GM19025 (cell line): ENCODE measurements around the gene CHAMP1.

Experiments
- ATAC-seq: cut with Tn5 transposase; IDR thresholded peaks from one replicate; pipeline ENCODE4 v1.9.1; 2021; ENCODE audit warnings: mild to moderate bottlenecking, low read depth, moderate library complexity; ENCODE audit not compliant: unreplicated experiment

Gene CHAMP1, protein sequence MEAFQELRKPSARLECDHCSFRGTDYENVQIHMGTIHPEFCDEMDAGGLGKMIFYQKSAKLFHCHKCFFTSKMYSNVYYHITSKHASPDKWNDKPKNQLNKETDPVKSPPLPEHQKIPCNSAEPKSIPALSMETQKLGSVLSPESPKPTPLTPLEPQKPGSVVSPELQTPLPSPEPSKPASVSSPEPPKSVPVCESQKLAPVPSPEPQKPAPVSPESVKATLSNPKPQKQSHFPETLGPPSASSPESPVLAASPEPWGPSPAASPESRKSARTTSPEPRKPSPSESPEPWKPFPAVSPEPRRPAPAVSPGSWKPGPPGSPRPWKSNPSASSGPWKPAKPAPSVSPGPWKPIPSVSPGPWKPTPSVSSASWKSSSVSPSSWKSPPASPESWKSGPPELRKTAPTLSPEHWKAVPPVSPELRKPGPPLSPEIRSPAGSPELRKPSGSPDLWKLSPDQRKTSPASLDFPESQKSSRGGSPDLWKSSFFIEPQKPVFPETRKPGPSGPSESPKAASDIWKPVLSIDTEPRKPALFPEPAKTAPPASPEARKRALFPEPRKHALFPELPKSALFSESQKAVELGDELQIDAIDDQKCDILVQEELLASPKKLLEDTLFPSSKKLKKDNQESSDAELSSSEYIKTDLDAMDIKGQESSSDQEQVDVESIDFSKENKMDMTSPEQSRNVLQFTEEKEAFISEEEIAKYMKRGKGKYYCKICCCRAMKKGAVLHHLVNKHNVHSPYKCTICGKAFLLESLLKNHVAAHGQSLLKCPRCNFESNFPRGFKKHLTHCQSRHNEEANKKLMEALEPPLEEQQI

DNA sequence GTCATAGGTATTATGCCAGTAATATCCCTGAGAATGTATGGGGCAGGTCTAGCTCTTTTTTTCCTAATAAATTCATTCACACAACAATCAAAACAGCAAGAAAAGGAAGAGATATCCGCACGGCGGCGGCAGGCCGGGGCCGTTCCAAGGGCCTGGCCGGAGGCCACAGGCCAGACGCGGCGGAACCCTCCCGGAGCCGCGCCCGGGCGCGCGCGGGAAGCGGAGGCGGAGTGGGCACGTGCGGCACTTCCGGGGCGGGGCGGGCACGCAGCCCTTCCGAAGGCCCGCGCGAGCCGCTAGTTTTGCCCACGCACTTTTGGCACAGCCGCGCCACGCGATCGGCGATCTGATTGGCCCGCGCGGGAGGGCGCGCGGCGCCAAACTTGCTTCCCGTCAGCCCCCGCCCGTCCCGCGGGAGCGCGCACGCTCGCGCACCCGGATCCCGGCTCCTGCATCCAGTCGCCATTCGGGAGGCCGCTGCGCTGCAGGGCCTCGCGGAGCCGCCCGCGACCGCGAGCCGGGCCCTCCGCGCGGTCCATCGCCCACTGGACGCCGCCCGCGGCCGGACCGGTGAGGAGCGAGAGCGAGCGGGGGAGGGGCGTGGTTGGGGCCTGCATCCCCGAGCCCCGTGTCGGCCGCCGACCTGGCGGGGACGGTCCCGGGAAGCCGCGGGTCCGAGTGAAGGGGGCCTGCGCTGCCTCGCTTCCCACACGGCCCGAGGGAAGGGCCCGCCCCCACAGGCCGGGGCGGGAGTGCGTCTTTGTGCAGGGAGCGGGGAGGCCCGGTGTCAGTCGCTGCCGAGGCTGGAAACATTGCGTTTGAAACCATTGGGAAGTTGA is at the start of gene CHAMP1:
TSS of gene CHAMP1 (plus strand) at position 430 of the 839 bp plus-strand sequence. CDS start 9,340 bp downstream, outside the sequence.
- peak; percentile 86 for ATAC-seq

- no peak for ATAC-seq
Measured at GRCh38 chr13:114264886-114265611, 49.3 kb upstream of the CHAMP1 start.

DNA sequence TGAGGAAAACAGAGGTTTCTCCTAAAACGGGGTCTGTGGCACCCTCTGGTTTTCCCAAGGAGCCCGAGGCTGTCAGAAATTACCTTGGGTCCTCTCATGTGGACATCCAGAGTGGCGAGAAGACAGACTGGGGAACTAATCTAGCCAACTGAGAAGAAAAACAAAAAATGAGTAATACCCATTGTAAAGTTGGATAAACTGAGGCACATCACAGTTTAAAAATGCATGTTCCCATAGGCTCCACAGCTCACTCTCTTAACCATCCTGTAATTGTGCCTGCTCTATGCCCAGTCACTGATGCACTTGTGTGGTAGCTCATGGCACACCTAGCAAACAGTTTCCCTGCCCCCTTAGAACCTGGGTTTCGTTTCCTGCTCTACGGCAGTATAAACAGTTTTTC is 48.1 kb upstream of the CHAMP1 start:
- no peak for ATAC-seq

GRCh38 chr13:114268344-114269280 is 45.7 kb upstream of the CHAMP1 start:
- no peak for ATAC-seq

GRCh38 chr13:114269281-114269770 is 45.0 kb upstream of the CHAMP1 start:
- no peak for ATAC-seq

GRCh38 chr13:114272977-114273376 is 41.3 kb upstream of the CHAMP1 start:
- ATAC-seq, result no peak

GRCh38 chr13:114275304-114275703 is 39.0 kb upstream of the CHAMP1 start:
- no peak for ATAC-seq

DNA sequence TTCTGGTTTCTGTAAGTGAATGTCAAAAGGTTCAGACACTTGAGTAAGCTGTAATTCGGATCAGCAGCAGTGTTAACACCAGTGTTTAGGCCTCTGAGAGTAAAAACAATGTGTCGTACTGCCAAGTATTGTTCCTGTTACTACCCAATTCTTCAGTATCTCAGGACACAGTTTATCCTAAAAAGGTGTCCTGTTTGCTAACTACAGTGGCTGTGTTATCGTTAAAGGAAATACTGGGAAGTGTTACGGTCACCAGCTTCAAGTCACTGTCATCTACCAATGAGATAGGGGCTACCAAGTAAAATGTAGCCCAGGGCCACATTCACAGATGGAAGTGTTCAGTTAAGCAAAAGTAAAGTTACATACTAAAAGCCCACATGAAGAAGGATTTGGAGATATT is 35.2 kb upstream of the CHAMP1 start:
- ATAC-seq, result no peak

GRCh38 chr13:114279758-114280355 is 34.4 kb upstream of the CHAMP1 start:
- ATAC-seq, result no peak

DNA sequence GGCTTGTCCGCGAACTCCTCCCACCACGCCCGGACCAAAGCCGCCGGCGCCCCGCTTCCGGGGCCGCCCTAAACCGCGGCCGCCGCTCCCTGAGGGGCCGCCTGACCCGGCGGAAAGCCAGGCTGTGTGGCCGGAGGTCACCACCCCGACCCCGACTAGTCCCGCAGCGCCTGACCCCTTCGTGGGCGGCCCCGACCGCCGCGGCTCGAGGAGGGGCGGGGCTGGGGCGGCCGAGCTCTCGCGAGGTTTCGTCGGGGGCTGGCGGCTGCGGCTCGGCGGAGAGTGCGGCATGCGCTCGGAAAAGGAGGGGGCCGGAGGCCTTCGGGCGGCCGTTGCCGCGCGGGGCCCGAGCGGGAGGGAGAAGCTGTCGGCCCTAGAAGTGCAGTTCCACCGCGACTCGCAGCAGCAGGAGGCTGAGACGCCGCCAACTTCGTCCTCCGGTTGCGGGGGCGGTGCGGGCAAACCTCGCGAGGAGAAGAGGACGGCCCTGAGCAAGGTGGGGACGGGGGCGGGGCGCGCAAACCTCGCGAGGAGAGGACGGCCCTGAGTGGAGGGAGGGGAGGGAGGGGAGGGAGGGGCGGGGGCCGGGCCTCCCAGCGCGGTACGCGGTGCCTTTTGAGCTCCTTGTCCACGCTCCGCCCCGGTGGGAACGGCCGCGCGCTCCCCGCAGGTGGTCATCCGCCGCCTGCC is 32.8 kb upstream of the CHAMP1 start, which contains the start of gene UPF3A:
TSS of gene UPF3A (plus strand) at position 251 of the 690 bp plus-strand sequence. CDS start at position 290, 39 bp downstream.
- ATAC-seq, result peak; percentile 75

GRCh38 chr13:114282041-114282670 is 32.1 kb upstream of the CHAMP1 start:
- ATAC-seq, result peak; percentile 46

- no peak for ATAC-seq
Measured at GRCh38 chr13:114283576-114283975, 30.7 kb upstream of the CHAMP1 start.

DNA sequence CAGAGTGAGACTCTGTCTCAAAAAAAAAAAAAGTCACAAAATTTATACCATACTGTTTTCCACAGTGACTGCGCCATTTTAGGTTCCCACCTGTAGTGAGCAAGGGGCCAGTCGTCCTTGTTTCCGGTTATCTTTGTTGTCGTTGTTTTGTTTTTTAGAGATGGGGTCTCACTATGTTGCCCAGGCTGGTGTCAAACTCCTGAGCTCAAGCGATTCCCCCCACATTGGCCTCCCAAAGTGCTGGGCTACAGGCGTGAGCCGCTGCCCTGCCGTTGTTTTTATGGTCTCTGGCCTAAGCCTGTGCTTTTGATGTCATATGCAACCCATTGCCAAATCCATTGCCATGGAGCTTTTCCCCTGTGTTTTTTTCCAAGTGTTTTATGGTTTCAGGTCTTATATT is 29.6 kb upstream of the CHAMP1 start:
- ATAC-seq, result no peak

- ATAC-seq, result no peak
Measured at GRCh38 chr13:114285166-114285808, 29.0 kb upstream of the CHAMP1 start.

DNA sequence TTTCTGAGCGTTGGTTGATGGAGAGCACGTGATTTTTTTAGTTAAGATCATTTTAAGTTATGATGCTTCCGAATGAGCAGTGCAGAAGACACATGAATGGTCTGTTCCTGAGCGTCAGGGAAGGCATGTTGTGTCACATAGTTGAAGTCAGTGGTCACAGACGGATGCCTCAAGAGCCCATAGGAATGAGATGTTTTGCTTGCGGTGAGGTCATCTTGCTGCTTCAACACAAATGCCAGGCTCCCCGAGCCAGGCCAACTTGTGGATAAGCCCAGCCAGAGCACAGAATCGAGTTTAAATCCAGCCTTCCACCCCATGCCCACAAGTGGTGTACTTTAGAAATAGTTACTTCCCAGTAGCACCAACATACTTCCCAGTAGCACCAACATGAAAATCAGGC is 27.5 kb upstream of the CHAMP1 start:
- no peak for ATAC-seq

GRCh38 chr13:114288157-114288591 is 26.1 kb upstream of the CHAMP1 start:
- no peak for ATAC-seq

- no peak for ATAC-seq
Measured at GRCh38 chr13:114296448-114296847, 17.9 kb upstream of the CHAMP1 start.
